MM.1S (cell line): ENCODE measurements around the gene IL20RB.

Source experiments
- DNase-seq: peaks from one replicate; pipeline ENCODE4 v3.0.0-alpha.2; 2015
- H2AFZ ChIP-seq: fragments of 300-600 bp; sonication (generic); 2 replicates; pipeline ENCODE4 v1.6.0; 2016; ENCODE audit warnings: antibody characterized with exemption, low read length
- H3F3A ChIP-seq: fragments of 300-600 bp; sonication (generic); 2 replicates; pipeline ENCODE4 v1.6.1; 2016; ENCODE audit warnings: mild to moderate bottlenecking, antibody characterized with exemption, low read length, moderate library complexity, mixed read lengths; ENCODE audit not compliant: insufficient read depth
- H3K27ac ChIP-seq: fragments of 300-600 bp; sonication (generic); 2 replicates; pipeline ENCODE4 v1.5.1; 2016; ENCODE audit warnings: mild to moderate bottlenecking, low read length
- H3K27me3 ChIP-seq: fragments of 300-600 bp; sonication (generic); replicated peaks from 2 replicates; pipeline ENCODE4 v1.6.0; 2016; ENCODE audit warnings: low read length; ENCODE audit not compliant: insufficient read depth
- H3K36me3 ChIP-seq: fragments of 300-600 bp; sonication (generic); replicated peaks from 2 replicates; pipeline ENCODE4 v1.6.1; 2016; ENCODE audit warnings: mild to moderate bottlenecking, low read length, mixed read lengths; ENCODE audit not compliant: insufficient read depth
- H3K4me1 ChIP-seq: fragments of 300-600 bp; sonication (generic); 2 replicates; pipeline ENCODE4 v1.6.1; 2016; ENCODE audit warnings: low read length, mixed read lengths
- H3K4me2 ChIP-seq: fragments of 300-600 bp; sonication (generic); 2 replicates; pipeline ENCODE4 v1.6.0; 2016; ENCODE audit warnings: low read depth, low read length
- H3K4me3 ChIP-seq: fragments of 300-600 bp; sonication (generic); 2 replicates; pipeline ENCODE4 v1.5.1; 2016; ENCODE audit warnings: low read length, mixed read lengths
- H3K79me2 ChIP-seq: fragments of 300-600 bp; sonication (generic); 2 replicates; pipeline ENCODE4 v1.6.1; 2016; ENCODE audit warnings: mixed run types, low read length, mixed read lengths
- H3K9ac ChIP-seq: fragments of 300-600 bp; sonication (generic); 2 replicates; pipeline ENCODE4 v1.6.1; 2016; ENCODE audit warnings: low read length, mixed read lengths
- H3K9me2 ChIP-seq: fragments of 300-600 bp; sonication (generic); replicated peaks from 2 replicates; pipeline ENCODE4 v1.6.1; 2016; ENCODE audit warnings: mild to moderate bottlenecking, low read length, mixed read lengths; ENCODE audit not compliant: insufficient read depth
- H3K9me3 ChIP-seq: fragments of 300-600 bp; sonication (generic); replicated peaks from 2 replicates; pipeline ENCODE4 v1.6.1; 2016; ENCODE audit warnings: mild to moderate bottlenecking, low read length, mixed read lengths; ENCODE audit not compliant: insufficient read depth
- H4K20me1 ChIP-seq: fragments of 300-600 bp; sonication (generic); 2 replicates; pipeline ENCODE4 v1.6.1; 2016; ENCODE audit warnings: mild to moderate bottlenecking, low read length, moderate library complexity, mixed read lengths; ENCODE audit not compliant: insufficient read depth
- EZH2 ChIP-seq: fragments of 300-600 bp; sonication (generic); optimal IDR thresholded peaks from 2 replicates; pipeline ENCODE3; 2017; ENCODE audit warnings: low read depth, mild to moderate bottlenecking, antibody characterized with exemption, low read length, mixed read lengths
- EZH2phosphoT487 ChIP-seq: fragments of 300-600 bp; sonication (generic); IDR thresholded peaks from 2 replicates; pipeline ENCODE4 v1.6.1; 2018; ENCODE audit warnings: antibody characterized with exemption, low read length
- TF ChIP-seq, protein P1 (sequence below): fragments of 300-600 bp; sonication (generic); IDR thresholded peaks from 2 replicates; pipeline ENCODE4 v1.5.1; 2016; ENCODE audit warnings: antibody characterized with exemption, low read length, mixed read lengths

IL20RB gene

DNA sequence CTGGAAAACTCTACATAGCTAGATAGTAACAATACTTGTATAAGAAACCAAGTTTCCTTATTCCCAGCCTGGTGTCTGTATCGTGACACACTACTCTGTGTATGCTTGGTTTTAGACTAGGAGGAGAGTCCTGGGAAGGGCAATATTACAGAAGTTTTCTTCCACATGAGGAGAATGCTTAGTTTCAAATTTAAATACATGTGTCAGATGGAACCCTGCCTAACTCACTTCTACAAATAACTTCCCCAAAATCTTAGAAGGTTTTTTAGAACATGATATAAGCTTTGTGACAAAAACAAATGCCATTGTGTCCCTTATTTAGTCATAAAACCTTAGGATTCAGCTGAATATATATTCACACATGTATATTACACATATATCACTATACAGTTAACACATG lies 7.2 kb upstream of the IL20RB start:
- Histone ChIP-seq H3K36me3 (0 out of 2 replicates have a peak, but pooled peaks cover 1% of the 10 kb centered on the region), H3K27me3 (no peaks in the 10 kb centered on the region), H3K4me3 (no peak overlapping the region), H3K9me2 (no peaks in the 10 kb centered on the region), H3K9me3 (no peaks in the 10 kb centered on the region), H2AFZ (no peak overlapping the region), H3K27ac (no peak overlapping the region), H3K4me1 (peaks cover 16% of the 10 kb centered on the region; the same call in 1 of the 2 replicates), H3K79me2 (no peaks in the 10 kb centered on the region), H3K4me2 (no peak overlapping the region), H3K9ac (no peak overlapping the region), H3F3A (no peaks in the 10 kb centered on the region), H4K20me1 (no peaks in the 10 kb centered on the region)
- DNase-seq: no peak
- TF ChIP-seq EZH2: no peak
- no peak for TF ChIP-seq EZH2phosphoT487
- TF ChIP-seq, protein P1, sequence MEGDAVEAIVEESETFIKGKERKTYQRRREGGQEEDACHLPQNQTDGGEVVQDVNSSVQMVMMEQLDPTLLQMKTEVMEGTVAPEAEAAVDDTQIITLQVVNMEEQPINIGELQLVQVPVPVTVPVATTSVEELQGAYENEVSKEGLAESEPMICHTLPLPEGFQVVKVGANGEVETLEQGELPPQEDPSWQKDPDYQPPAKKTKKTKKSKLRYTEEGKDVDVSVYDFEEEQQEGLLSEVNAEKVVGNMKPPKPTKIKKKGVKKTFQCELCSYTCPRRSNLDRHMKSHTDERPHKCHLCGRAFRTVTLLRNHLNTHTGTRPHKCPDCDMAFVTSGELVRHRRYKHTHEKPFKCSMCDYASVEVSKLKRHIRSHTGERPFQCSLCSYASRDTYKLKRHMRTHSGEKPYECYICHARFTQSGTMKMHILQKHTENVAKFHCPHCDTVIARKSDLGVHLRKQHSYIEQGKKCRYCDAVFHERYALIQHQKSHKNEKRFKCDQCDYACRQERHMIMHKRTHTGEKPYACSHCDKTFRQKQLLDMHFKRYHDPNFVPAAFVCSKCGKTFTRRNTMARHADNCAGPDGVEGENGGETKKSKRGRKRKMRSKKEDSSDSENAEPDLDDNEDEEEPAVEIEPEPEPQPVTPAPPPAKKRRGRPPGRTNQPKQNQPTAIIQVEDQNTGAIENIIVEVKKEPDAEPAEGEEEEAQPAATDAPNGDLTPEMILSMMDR: no peak

DNA sequence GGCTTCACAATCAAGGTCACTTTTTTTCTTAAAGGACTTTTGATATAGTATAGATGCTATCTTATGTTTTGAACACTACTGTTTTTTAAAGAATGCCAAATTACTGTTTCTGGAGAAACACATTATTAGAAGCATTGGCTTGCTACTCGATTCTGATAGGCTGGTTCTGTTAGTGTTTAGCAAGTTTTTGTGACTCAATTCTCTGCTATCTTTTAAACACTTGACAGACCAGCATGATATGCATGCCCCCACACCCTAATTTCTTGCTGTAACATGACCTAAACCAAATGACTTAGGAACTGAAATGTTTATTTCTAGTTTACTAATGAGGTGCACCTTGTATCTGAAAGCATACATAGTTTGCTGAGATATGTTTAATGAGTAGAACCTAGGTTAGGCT lies 5.5 kb upstream of the IL20RB start:
- H3K4me3 ChIP-seq: no peak overlapping the region
- H3F3A ChIP-seq: no peaks in the 10 kb centered on the region
- H3K9ac ChIP-seq: no peak overlapping the region
- no peak overlapping the region for H3K4me2 ChIP-seq
- no peaks in the 10 kb centered on the region for H3K9me2 ChIP-seq
- H2AFZ ChIP-seq: no peak overlapping the region
- H3K9me3 ChIP-seq: no peaks in the 10 kb centered on the region
- TF ChIP-seq EZH2 (no peak), EZH2phosphoT487 (no peak)
- TF ChIP-seq, protein P1: no peak
- H3K27ac ChIP-seq: no peak overlapping the region
- H4K20me1 ChIP-seq: no peaks in the 10 kb centered on the region
- no peak for DNase-seq
- H3K27me3 ChIP-seq: no peaks in the 10 kb centered on the region
- H3K4me1 ChIP-seq: peaks cover 16% of the 10 kb centered on the region; the same call in 1 of the 2 replicates
- H3K79me2 ChIP-seq: no peaks in the 10 kb centered on the region
- no peaks in the 10 kb centered on the region for H3K36me3 ChIP-seq

DNA sequence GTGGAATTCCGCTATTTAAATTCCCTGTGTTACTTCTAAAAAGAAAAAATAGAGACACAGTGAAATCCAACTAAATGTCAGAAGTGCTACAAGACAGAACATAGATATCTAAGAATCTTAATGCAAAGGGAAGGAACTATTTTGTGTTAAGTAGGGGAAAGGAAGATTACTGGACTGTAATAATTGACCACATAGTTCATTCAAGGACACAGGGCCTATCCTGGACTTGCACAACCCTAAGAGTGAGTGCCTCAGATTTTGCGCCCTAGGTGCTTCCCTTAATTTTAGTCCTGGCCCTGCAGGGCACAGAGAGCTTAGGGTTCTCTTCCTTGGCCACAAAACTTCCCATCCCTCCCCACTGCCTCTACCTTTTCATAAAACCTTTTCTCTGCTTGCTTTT lies 3.5 kb upstream of the IL20RB start:
- H3K79me2 ChIP-seq: no peaks in the 10 kb centered on the region

More for the DNA sequence above, 3.5 kb upstream of the IL20RB start:
- no peak overlapping the region for H3K27ac ChIP-seq
- no peaks in the 10 kb centered on the region for H3K27me3 ChIP-seq
- H2AFZ ChIP-seq: no peak overlapping the region
- TF ChIP-seq EZH2phosphoT487: no peak
- TF ChIP-seq, protein P1: no peak
- TF ChIP-seq EZH2: no peak
- H3K4me3 ChIP-seq: no peak overlapping the region
- no peak overlapping the region for H3K4me2 ChIP-seq
- DNase-seq: no peak
- H3K4me1 ChIP-seq: peaks cover 11% of the 10 kb centered on the region; the same call in 1 of the 2 replicates
- H3F3A ChIP-seq: no peaks in the 10 kb centered on the region
- no peaks in the 10 kb centered on the region for H3K36me3 ChIP-seq
- H4K20me1 ChIP-seq: no peaks in the 10 kb centered on the region
- no peak overlapping the region for H3K9ac ChIP-seq
- no peaks in the 10 kb centered on the region for H3K9me3 ChIP-seq
- H3K9me2 ChIP-seq: no peaks in the 10 kb centered on the region
